Endothelial cell of umbilical vein (primary cell): ENCODE data around the gene ST8SIA6. TPM values are rescaled to one million over a fixed set of nuclear protein-coding genes. Genes with fewer than 3 reads are reported as not detected.
A peak's percentile ranks its signal among the peaks of the same experiment; 100 is the strongest.

Experiments used
- BruUV-seq: library from RNA; stranded (reverse); fragments of 400-500 nt; replicated peaks from 2 replicates; lab custom pipeline; 2021; lab: Mats Ljungman, UMichigan
- CTCF ChIA-PET: fragments of 300-600, 350-600 bp; sonication (Branson Sonifier 250); formaldehyde crosslinking; loops from one replicate; lab custom pipeline; 2021; ENCODE audit warnings: antibody characterized with exemption, inconsistent platforms; lab: Charles Lee
- POLR2A ChIA-PET: fragments of 300-600, 350-600 bp; sonication (Branson Sonifier 250); formaldehyde crosslinking; loops from one replicate; lab custom pipeline; 2021; ENCODE audit warnings: antibody characterized with exemption, inconsistent platforms; lab: Charles Lee
- DNase-seq: peaks from one replicate; pipeline ENCODE4 v3.0.0-alpha.2; 2011; ENCODE audit warnings: low read depth, low spot score
- FAIRE-seq: peaks from 2 replicates; lab custom pipeline; 2011; peaks lifted over from hg19 to GRCh38; lab: Jason Lieb, UNC
- H2AFZ ChIP-seq: 2 replicates; pipeline ENCODE4 v1.6.0; 2012; ENCODE audit warnings: low read depth, low read length, control low read depth, inconsistent platforms
- H3K27ac ChIP-seq: 2 replicates; pipeline ENCODE4 v1.5.1; 2011; ENCODE audit warnings: low read depth, mild to moderate bottlenecking, control low read depth, low read length, moderate library complexity; ENCODE audit not compliant: insufficient read depth
- H3K27me3 ChIP-seq, 2 experiments: 2 replicates each; pipeline versions ENCODE4 v1.6.0 to v1.6.1; 2011; ENCODE audit warnings: low read length in 2 of 2, mixed read lengths in 1 of 2; ENCODE audit not compliant: control insufficient read depth in 2 of 2, insufficient read depth in 2 of 2
- H3K36me3 ChIP-seq, 2 experiments: 2 replicates in 1 of 2; 3 replicates in 1 of 2; pipeline ENCODE4 v1.5.1; 2011; ENCODE audit warnings: low read length in 2 of 2, mild to moderate bottlenecking in 1 of 2, moderate library complexity in 1 of 2; ENCODE audit not compliant: control insufficient read depth in 2 of 2, insufficient read depth in 2 of 2; ENCODE audit errors: extremely low read depth in 1 of 2
- H3K4me1 ChIP-seq: 3 replicates; pipeline ENCODE4 v1.5.1; 2011; ENCODE audit warnings: mild to moderate bottlenecking, low read length; ENCODE audit not compliant: control insufficient read depth, insufficient read depth; ENCODE audit errors: extremely low read depth
- H3K4me2 ChIP-seq: 2 replicates; pipeline ENCODE4 v1.6.1; 2011; ENCODE audit warnings: low read length, control low read depth, mixed read lengths; ENCODE audit not compliant: insufficient read depth
- H3K4me3 ChIP-seq, 3 experiments: fragments of 200-600 bp in 1 of 3; sonication (generic), shearing (Covaris generic) in 1 of 3; replicated peaks in 1 of 3; 2 replicates each; pipeline ENCODE4 v1.5.1; 2011 to 2016; ENCODE audit warnings: control low read depth in 3 of 3, low read length in 3 of 3, mild to moderate bottlenecking in 2 of 3, inconsistent platforms in 1 of 3, low read depth in 1 of 3, moderate library complexity in 1 of 3; ENCODE audit not compliant: insufficient read depth in 1 of 3
- H3K79me2 ChIP-seq: 2 replicates; pipeline ENCODE4 v1.6.0; 2012; ENCODE audit warnings: low read length, inconsistent platforms; ENCODE audit not compliant: control insufficient read depth, insufficient read depth
- H3K9ac ChIP-seq: replicated peaks from 2 replicates; pipeline ENCODE3; 2011; ENCODE audit warnings: low read length, control low read depth; ENCODE audit not compliant: insufficient read depth; ENCODE audit errors: extremely low read depth
- H3K9me1 ChIP-seq: replicated peaks from 3 replicates; pipeline ENCODE4 v1.6.0; 2011; ENCODE audit warnings: mild to moderate bottlenecking, low read length; ENCODE audit not compliant: control insufficient read depth, insufficient read depth; ENCODE audit errors: extremely low read depth
- H3K9me3 ChIP-seq: replicated peaks from 2 replicates; pipeline ENCODE4 v1.5.1; 2012; ENCODE audit warnings: low read length, inconsistent platforms; ENCODE audit not compliant: control insufficient read depth, insufficient read depth
- H4K20me1 ChIP-seq: replicated peaks from 2 replicates; pipeline ENCODE3; 2011; ENCODE audit warnings: mild to moderate bottlenecking, low read length; ENCODE audit not compliant: control insufficient read depth, insufficient read depth; ENCODE audit errors: extremely low read depth
- EZH2 ChIP-seq: IDR thresholded peaks from 2 replicates; pipeline ENCODE4 v1.6.1; 2012; ENCODE audit warnings: borderline replicate concordance, low read depth, mild to moderate bottlenecking, moderate library complexity, low read length, inconsistent platforms; ENCODE audit not compliant: severe bottlenecking
- FOS ChIP-seq: IDR thresholded peaks from 2 replicates; pipeline ENCODE4 v1.6.1; 2011; ENCODE audit warnings: mild to moderate bottlenecking, low read length, moderate library complexity, borderline replicate concordance; ENCODE audit not compliant: insufficient read depth
- JUN ChIP-seq: IDR thresholded peaks from 2 replicates; pipeline ENCODE4 v1.6.1; 2011; ENCODE audit warnings: borderline replicate concordance, low read depth; ENCODE audit not compliant: insufficient read length, insufficient read depth
- MYC ChIP-seq: IDR thresholded peaks from one replicate; pipeline ENCODE4 v1.6.1; 2011; ENCODE audit warnings: mild to moderate bottlenecking, low read depth, low read length
- POLR2A ChIP-seq: IDR thresholded peaks from 2 replicates; pipeline ENCODE4 v1.6.1; 2012; ENCODE audit warnings: low read depth, mild to moderate bottlenecking, control low read depth, low read length
- dilution Hi-C: fragments of 300-500 bp; cut with MboI; formaldehyde crosslinking; loops from one replicate; pipeline ENCODE4 v1.15.0; 2019; ENCODE audit warnings: low sequenced_read_pairs; ENCODE audit not compliant: extremely low pct_ligation_motif_present
- intact Hi-C: fragments of 100-400 bp; cut with micrococcal nuclease; formaldehyde crosslinking; loops from one replicate; pipeline ENCODE4 v1.10.0; 2022
- polyA plus RNA-seq, 4 experiments: library from polyadenylated mRNA; depleted of rRNA in 3 of 4; stranded (reverse) in 3 of 4; unstranded in 1 of 4; fragments of >200 nt; gene quantifications; 2 replicates each; pipeline versions ENCODE4 v1.2.1 to v1.2.3, GENCODE V29; 2011 to 2012; ENCODE audit warnings: missing spikeins in 1 of 4
- total RNA-seq: library from RNA; stranded (reverse); gene quantifications from 2 replicates; pipeline ENCODE4 v1.2.3, GENCODE V29; 2021

Gene ST8SIA6
- total and polyA plus RNA-seq, 2 donors (not counting 3 experiments of a cell fraction or from before 2014, with no cell fraction given) = 0.40 to 0.51 TPM

GRCh38 chr10:17453373-17454091 is 863 bp downstream of the ST8SIA6 start:
- Histone ChIP-seq H4K20me1 (no peaks in the 10 kb centered on the region), H3K36me3 (no peaks in the 10 kb centered on the region), H3K4me1 (peaks cover 9% of the 10 kb centered on the region), H3K9me1 (no peaks in the 10 kb centered on the region), H2AFZ (peak overlapping the region; percentile 88), H3K27me3 (no peaks in the 10 kb centered on the region), H3K27ac (no peak overlapping the region), H3K9me3 (peaks cover 4% of the 10 kb centered on the region), H3K4me2 (peak overlapping the region; percentile 38), H3K4me3 (peak overlapping the region; percentile 25 to 48 (median 37)), H3K9ac (no peak overlapping the region), H3K79me2 (no peaks in the 10 kb centered on the region)
- intact Hi-C loops = loop anchor here (1.0 to 2.0 kb wide), 3 partner anchors 21 to 146 kb away; no protein-coding TSS in a partner anchor
- dilution Hi-C loops = no loop called here
- BruUV-seq = no TSS peak
- peak; percentile 35 for TF ChIP-seq EZH2
- no peak for TF ChIP-seq JUN
- FAIRE-seq (no peak), DNase-seq (peak; percentile 52)
- ChIA-PET CTCF (interaction anchor here (1.0 to 1.9 kb wide), 6 partner anchors 18 to 164 kb away, joined by 3 to 7 read pairs (median 4); partner anchors contain the start of gene HACD1), POLR2A (no interaction called here)

DNA sequence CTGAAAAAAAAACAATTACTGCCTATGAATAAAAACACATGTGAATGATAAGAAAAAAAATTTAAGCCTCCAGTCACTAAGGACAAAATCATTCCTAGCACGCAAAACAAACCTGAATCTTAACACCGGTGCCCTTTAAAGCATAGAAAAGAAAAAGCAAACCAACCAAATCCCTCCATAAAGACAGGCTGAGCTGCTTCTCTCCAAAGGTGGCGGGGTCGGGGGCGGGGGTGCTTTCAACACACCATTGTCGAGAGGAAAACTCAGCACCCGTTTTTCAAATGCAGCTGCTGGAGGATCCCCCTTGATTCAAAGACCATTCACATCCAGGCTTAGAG is 1.4 kb downstream of the ST8SIA6 start:
- dilution Hi-C loops = no loop called here
- no peaks in the 10 kb centered on the region for H3K9me1 ChIP-seq
- POLR2A ChIA-PET = no interaction called here
- H3K79me2 ChIP-seq = no peaks in the 10 kb centered on the region
- FAIRE-seq = no peak
- intact Hi-C loops = loop anchor here (2.0 kb wide), 2 partner anchors 22 to 60 kb away; no protein-coding TSS in a partner anchor
- no peak overlapping the region for H3K9ac ChIP-seq
- H3K36me3 ChIP-seq = no peaks in the 10 kb centered on the region
- CTCF ChIA-PET = interaction anchor here (1.0 to 1.9 kb wide), 5 partner anchors 44 to 164 kb away, joined by 4 to 7 read pairs (median 5); partner anchors contain the start of gene HACD1
- H3K4me2 ChIP-seq = peak overlapping the region; percentile 38
- no TSS peak for BruUV-seq
- H3K4me3 ChIP-seq = peak overlapping the region in 2 of 3 experiments; percentile 0 to 37
- TF ChIP-seq MYC = no peak
- TF ChIP-seq FOS = no peak
- no peak for TF ChIP-seq POLR2A
- TF ChIP-seq EZH2 = no peak
- no peak overlapping the region for H3K27ac ChIP-seq
- no peak for DNase-seq
- H3K9me3 ChIP-seq = peaks cover 7% of the 10 kb centered on the region
- peaks cover 9% of the 10 kb centered on the region for H3K4me1 ChIP-seq
- no peaks in the 10 kb centered on the region for H4K20me1 ChIP-seq
- H3K27me3 ChIP-seq = no peaks in the 10 kb centered on the region
- H2AFZ ChIP-seq = peak overlapping the region; percentile 88
